SK-N-SH treated with all-trans-retinoic acid at 6 μM for 48 hours (cell line): ENCODE measurements around the gene HOOK2.

ENCODE experiments used
- ESRRG ChIP-seq: fragments of 250-450 bp; sonication (Bioruptor Pico); IDR thresholded peaks from 2 replicates; pipeline ENCODE4 v1.6.1; 2021; ENCODE audit warnings: mild to moderate bottlenecking
- ISL1 ChIP-seq: fragments of 250-450 bp; sonication (Bioruptor Pico); IDR thresholded peaks from 2 replicates; pipeline ENCODE4 v2.1.2; 2022; ENCODE audit warnings: mild to moderate bottlenecking, moderate library complexity
- TCF4 ChIP-seq: fragments of 250-450 bp; sonication (Bioruptor Pico); IDR thresholded peaks from 2 replicates; pipeline ENCODE4 v1.8.0; 2021; ENCODE audit warnings: mild to moderate bottlenecking, moderate library complexity, borderline replicate concordance
- TOX ChIP-seq: fragments of 250-450 bp; sonication (Bioruptor Pico); IDR thresholded peaks from 2 replicates; pipeline ENCODE4 v1.8.0; 2021; ENCODE audit warnings: mild to moderate bottlenecking, moderate library complexity, borderline replicate concordance
- ZFP3 ChIP-seq: fragments of 250-450 bp; sonication (Bioruptor Pico); IDR thresholded peaks from 2 replicates; pipeline ENCODE4 v1.5.0; 2020; ENCODE audit warnings: mild to moderate bottlenecking, moderate library complexity
- ZNF565 ChIP-seq: fragments of 450-650 bp; formaldehyde crosslinking; conservative IDR thresholded peaks from 2 replicates; pipeline ENCODE4 v1.5.0; 2020; ENCODE audit warnings: low read depth, mild to moderate bottlenecking, moderate library complexity
- ZNF8 ChIP-seq: fragments of 450-650 bp; formaldehyde crosslinking; IDR thresholded peaks from 2 replicates; pipeline ENCODE4 v1.5.0; 2020; ENCODE audit warnings: mild to moderate bottlenecking, moderate library complexity
- TF ChIP-seq, protein P1 (sequence below): fragments of 250-450 bp; sonication (Bioruptor Pico); IDR thresholded peaks from 2 replicates; pipeline ENCODE4 v1.8.0; 2021; ENCODE audit warnings: low read depth, mild to moderate bottlenecking, moderate library complexity, borderline replicate concordance
- TF ChIP-seq, protein P2 (sequence below): fragments of 250-450 bp; sonication (Bioruptor Pico); IDR thresholded peaks from 2 replicates; pipeline ENCODE4 v1.5.1; 2020; ENCODE audit warnings: low read depth, mild to moderate bottlenecking, moderate library complexity
- TF ChIP-seq, protein P3 (sequence below): fragments of 250-450 bp; sonication (Bioruptor Pico); IDR thresholded peaks from 2 replicates; pipeline ENCODE4 v1.8.0; 2020; ENCODE audit warnings: mild to moderate bottlenecking, moderate library complexity, borderline replicate concordance

DNA sequence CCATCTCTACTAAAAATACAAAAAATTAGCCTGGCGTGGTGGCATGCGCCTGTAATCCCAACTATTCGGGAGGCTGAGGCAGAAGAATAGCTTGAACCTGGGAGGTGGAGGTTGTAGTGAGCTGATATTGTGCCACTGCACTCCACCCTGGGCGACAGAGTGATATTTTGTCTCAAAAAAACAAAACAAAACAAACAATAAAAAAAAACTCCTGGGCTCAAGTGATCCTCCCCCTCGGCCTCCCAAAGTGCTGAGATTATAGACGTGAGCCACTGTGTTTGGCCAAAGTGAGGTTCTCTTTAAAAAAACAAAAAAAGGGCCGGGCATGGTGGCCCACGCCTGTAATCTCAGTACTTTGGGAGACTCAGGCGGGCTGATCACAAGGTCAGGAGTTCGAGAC lies 12.1 kb upstream of the HOOK2 start:
- TF ChIP-seq ZFP3 (CRISPR knock-in tag) = no peak
- no peak for TF ChIP-seq TOX
- no peak for TF ChIP-seq ISL1 (CRISPR knock-in tag)
- TF ChIP-seq TCF4 (CRISPR knock-in tag) = no peak
- TF ChIP-seq, protein P1, sequence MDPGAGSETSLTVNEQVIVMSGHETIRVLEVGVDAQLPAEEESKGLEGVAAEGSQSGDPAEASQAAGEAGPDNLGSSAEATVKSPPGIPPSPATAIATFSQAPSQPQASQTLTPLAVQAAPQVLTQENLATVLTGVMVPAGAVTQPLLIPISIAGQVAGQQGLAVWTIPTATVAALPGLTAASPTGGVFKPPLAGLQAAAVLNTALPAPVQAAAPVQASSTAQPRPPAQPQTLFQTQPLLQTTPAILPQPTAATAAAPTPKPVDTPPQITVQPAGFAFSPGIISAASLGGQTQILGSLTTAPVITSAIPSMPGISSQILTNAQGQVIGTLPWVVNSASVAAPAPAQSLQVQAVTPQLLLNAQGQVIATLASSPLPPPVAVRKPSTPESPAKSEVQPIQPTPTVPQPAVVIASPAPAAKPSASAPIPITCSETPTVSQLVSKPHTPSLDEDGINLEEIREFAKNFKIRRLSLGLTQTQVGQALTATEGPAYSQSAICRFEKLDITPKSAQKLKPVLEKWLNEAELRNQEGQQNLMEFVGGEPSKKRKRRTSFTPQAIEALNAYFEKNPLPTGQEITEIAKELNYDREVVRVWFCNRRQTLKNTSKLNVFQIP (CRISPR knock-in tag) = no peak
- TF ChIP-seq, protein P2, sequence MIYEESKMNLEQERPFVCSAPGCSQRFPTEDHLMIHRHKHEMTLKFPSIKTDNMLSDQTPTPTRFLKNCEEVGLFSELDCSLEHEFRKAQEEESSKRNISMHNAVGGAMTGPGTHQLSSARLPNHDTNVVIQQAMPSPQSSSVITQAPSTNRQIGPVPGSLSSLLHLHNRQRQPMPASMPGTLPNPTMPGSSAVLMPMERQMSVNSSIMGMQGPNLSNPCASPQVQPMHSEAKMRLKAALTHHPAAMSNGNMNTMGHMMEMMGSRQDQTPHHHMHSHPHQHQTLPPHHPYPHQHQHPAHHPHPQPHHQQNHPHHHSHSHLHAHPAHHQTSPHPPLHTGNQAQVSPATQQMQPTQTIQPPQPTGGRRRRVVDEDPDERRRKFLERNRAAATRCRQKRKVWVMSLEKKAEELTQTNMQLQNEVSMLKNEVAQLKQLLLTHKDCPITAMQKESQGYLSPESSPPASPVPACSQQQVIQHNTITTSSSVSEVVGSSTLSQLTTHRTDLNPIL (CRISPR knock-in tag) = no peak
- TF ChIP-seq, protein P3, sequence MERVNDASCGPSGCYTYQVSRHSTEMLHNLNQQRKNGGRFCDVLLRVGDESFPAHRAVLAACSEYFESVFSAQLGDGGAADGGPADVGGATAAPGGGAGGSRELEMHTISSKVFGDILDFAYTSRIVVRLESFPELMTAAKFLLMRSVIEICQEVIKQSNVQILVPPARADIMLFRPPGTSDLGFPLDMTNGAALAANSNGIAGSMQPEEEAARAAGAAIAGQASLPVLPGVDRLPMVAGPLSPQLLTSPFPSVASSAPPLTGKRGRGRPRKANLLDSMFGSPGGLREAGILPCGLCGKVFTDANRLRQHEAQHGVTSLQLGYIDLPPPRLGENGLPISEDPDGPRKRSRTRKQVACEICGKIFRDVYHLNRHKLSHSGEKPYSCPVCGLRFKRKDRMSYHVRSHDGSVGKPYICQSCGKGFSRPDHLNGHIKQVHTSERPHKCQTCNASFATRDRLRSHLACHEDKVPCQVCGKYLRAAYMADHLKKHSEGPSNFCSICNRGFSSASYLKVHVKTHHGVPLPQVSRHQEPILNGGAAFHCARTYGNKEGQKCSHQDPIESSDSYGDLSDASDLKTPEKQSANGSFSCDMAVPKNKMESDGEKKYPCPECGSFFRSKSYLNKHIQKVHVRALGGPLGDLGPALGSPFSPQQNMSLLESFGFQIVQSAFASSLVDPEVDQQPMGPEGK (CRISPR knock-in tag) = no peak
- TF ChIP-seq ZNF565 (CRISPR knock-in tag) = no peak
- TF ChIP-seq ZNF8 (CRISPR knock-in tag) = no peak
- TF ChIP-seq ESRRG (CRISPR knock-in tag) = no peak
